Measurements from ENCODE around the gene OR52L1.

Gene OR52L1

DNA sequence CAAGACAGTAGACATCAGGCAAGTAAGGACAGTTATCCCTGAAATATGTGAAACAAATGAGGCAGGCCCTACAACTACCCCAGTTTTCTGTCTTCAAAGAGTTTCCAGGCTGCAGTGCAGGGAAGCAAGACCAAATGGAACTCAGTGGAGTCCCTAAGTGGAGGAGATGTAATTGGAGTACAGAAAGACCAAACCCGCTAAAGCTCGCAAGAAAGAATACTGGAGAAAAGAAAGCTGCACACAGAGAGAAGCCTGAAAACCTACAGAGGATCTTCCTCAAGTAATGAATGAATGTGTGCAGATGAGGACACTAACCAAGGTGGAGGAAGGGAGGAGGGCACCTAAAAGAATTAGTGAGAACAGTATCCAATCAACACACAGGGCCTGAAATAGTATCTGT is 46.0 kb downstream of the OR52L1 start:
- DNase-seq (ENCODE audit: low read depth), result no peak

- DNase-seq (ENCODE audit: low read depth), result no peak
Observed at GRCh38 chr11:5938603-5938965, 48.2 kb downstream of the OR52L1 start.

DNA sequence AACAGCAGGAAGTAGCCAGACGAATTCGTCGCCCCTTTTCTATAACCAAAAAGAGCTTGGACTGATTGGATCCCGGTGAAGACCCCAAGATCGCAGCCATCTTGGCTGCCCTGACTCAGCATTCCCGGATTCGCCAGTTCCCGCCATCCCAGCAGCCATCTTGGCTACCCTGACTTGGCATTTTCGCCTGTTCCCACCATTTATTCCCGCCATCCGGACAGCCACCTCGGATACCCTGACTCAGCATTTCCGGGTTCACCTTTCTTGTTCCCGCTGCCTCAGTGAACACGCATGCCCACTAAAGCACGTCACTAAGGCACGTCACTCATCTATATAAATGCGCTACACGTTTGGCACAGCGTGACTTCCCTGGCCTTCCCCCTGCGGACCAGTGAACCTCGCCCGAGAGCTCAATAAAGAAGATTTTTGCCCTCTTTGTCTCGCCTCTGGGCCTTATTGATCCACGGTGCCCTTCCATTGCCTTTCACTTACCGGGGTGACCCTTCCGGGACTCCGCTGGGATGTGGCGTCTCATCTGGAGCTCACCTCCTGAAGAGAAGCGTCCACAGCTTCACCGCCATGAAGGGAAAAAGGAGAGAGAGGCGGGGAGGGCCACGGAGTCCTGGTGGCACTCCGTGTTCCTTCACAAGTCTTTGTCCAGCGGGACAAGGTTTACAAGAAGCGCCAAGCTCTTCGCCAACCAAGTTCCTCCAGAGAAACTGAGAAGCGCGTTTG is 48.8 kb downstream of the OR52L1 start:
- DNase-seq (ENCODE audit: low read depth), result no peak

Measured in T-helper 22 cell (primary cell).